Fibroblast of lung (primary cell): ENCODE data around the gene SETDB2.

Source experiments
- CTCF ChIP-seq, 2 donors: IDR thresholded peaks in 1 of 2; conservative IDR thresholded peaks in 1 of 2; 1 replicate in 1 of 2; 2 replicates in 1 of 2; pipeline ENCODE4 v1.5.1; 2011 to 2012; ENCODE audit warnings: low read length in 2 of 2, control low read depth in 1 of 2, inconsistent platforms in 1 of 2, low read depth in 1 of 2, mild to moderate bottlenecking in 1 of 2
- EZH2 ChIP-seq: IDR thresholded peaks from 2 replicates; pipeline ENCODE4 v1.5.1; 2012; ENCODE audit warnings: low read length, control low read depth, mild to moderate bottlenecking; ENCODE audit errors: missing control alignments

- no peak for TF ChIP-seq CTCF (conservative IDR thresholded peaks at IDR 0.05 in 1 of 2, IDR thresholded peaks at IDR 0.05 in 1 of 2; ENCODE audit: low read depth in 1 of 2, low read length in 2 of 2)
- TF ChIP-seq EZH2: no peak
Measured at GRCh38 chr13:49502954-49503353, 58.9 kb downstream of the SETDB2 start.
